ENCODE data around the gene RNU11. TPM values are rescaled to one million over a fixed set of nuclear protein-coding genes. Genes with fewer than 3 reads are reported as not detected.
A peak's percentile ranks its signal among the peaks of the same experiment; 100 is the strongest.

The RNU11 gene
- total and polyA plus RNA-seq, 2 experiments from 2014 or later: not detected

- peaks cover 16% of the 10 kb centered on the region for H3K4me1 Mint-ChIP-seq
- TF ChIP-seq CTCF (conservative IDR thresholded peaks at IDR 0.05; ENCODE audit: low read depth in 2 of 2): peak; percentile 85 to 89
- no peak for TF ChIP-seq STAT1 (IDR thresholded peaks at IDR 0.05; ENCODE audit: unreplicated experiment)
- Histone ChIP-seq H4K20me1 (replicated peaks; ENCODE audit: insufficient read depth) (no peaks in the 10 kb centered on the region), H3K4me1 (ENCODE audit: insufficient read depth) (peaks cover 3% of the 10 kb centered on the region; the same call in 1 of the 2 replicates), H3K27me3 (ENCODE audit: insufficient read depth) (no peaks in the 10 kb centered on the region), H3K36me3 (ENCODE audit: insufficient read depth) (peaks cover 17% of the 10 kb centered on the region; the same call in 1 of the 2 replicates), H3K4me2 (no peak overlapping the region), H3K27ac (ENCODE audit: low read depth) (peak overlapping the region; percentile 59; the same call in 1 of the 2 replicates), H3K4me3 (no peak overlapping the region), H3F3A (replicated peaks; ENCODE audit: low read depth) (peaks cover 17% of the 10 kb centered on the region; the same call in 1 of the 2 replicates), H3K79me2 (replicated peaks; ENCODE audit: insufficient read depth) (no peaks in the 10 kb centered on the region), H3K9me2 (ENCODE audit: insufficient read depth) (no peaks in the 10 kb centered on the region), H2AFZ (no peak overlapping the region)
- H3K36me3 Mint-ChIP-seq (ENCODE audit: low read depth): peaks cover 13% of the 10 kb centered on the region
- H3K27me3 Mint-ChIP-seq (ENCODE audit: insufficient read depth, low read depth, poor library complexity): peaks cover 3% of the 10 kb centered on the region
- no peaks in the 10 kb centered on the region for H3K9me3 Mint-ChIP-seq
- DNase-seq (ENCODE audit: low spot score): peak; percentile 90
- no peak overlapping the region for H3K4me3 Mint-ChIP-seq
- H3K27ac Mint-ChIP-seq: peak overlapping the region; percentile 88; the same call in 1 of the 2 replicates
- peak; percentile 69 for ATAC-seq
Measured at GRCh38 chr1:28602536-28603439, 45.6 kb upstream of the RNU11 start.

- H3K4me2 ChIP-seq: no peak overlapping the region
- H3K27ac Mint-ChIP-seq: no peak overlapping the region
- no peaks in the 10 kb centered on the region for H3K27me3 ChIP-seq (ENCODE audit: insufficient read depth)
- H3K36me3 ChIP-seq (ENCODE audit: insufficient read depth): peaks cover 17% of the 10 kb centered on the region; the same call in 1 of the 2 replicates
- no peak overlapping the region for H3K4me3 Mint-ChIP-seq
- H3K79me2 ChIP-seq (replicated peaks; ENCODE audit: insufficient read depth): no peaks in the 10 kb centered on the region
- no peak overlapping the region for H2AFZ ChIP-seq
- no peaks in the 10 kb centered on the region; the same call in 1 of the 2 replicates for H3K4me1 ChIP-seq (ENCODE audit: insufficient read depth)
- H3K27ac ChIP-seq (ENCODE audit: low read depth): no peak overlapping the region
- no peaks in the 10 kb centered on the region for H3K9me3 Mint-ChIP-seq
- peaks cover 17% of the 10 kb centered on the region; the same call in 1 of the 2 replicates for H3F3A ChIP-seq (replicated peaks; ENCODE audit: low read depth)
- no peak for TF ChIP-seq JUNB (IDR thresholded peaks at IDR 0.05; ENCODE audit: unreplicated experiment)
- no peak for TF ChIP-seq CTCF (conservative IDR thresholded peaks at IDR 0.05; ENCODE audit: low read depth in 2 of 2)
- no peak for TF ChIP-seq CREB1 (CRISPR knock-in tag; IDR thresholded peaks at IDR 0.05; ENCODE audit: low read depth)
- TF ChIP-seq ETS1 (IDR thresholded peaks at IDR 0.05): no peak
- no peak for TF ChIP-seq NANOG (IDR thresholded peaks at IDR 0.05; ENCODE audit: borderline replicate concordance)
- TF ChIP-seq EZH2 (IDR thresholded peaks at IDR 0.05; ENCODE audit: low read depth, unreplicated experiment): no peak
- no peak for ATAC-seq
- H4K20me1 ChIP-seq (replicated peaks; ENCODE audit: insufficient read depth): no peaks in the 10 kb centered on the region
- no peak for DNase-seq (ENCODE audit: low spot score)
- no peaks in the 10 kb centered on the region for H3K9me2 ChIP-seq (ENCODE audit: insufficient read depth)
- no peaks in the 10 kb centered on the region for H3K27me3 Mint-ChIP-seq (ENCODE audit: insufficient read depth, low read depth, poor library complexity)
- peaks cover 10% of the 10 kb centered on the region for H3K4me1 Mint-ChIP-seq
- no peak overlapping the region for H3K4me3 ChIP-seq
- peaks cover 13% of the 10 kb centered on the region for H3K36me3 Mint-ChIP-seq (ENCODE audit: low read depth)
Measured at GRCh38 chr1:28604411-28604810, 44.0 kb upstream of the RNU11 start.

Data from GM23338 (cell line).